HCT116 (cell line): ENCODE measurements around the gene SEC16B. TPM values are rescaled to one million over a fixed set of nuclear protein-coding genes. Genes with fewer than 3 reads are reported as not detected.

Experiments used
- ATAC-seq: fragments of 200-7000 bp; cut with Tn5 transposase; 2 replicates; pipeline ENCODE4 v1.9.1; 2020; ENCODE audit warnings: mild to moderate bottlenecking, moderate library complexity
- BruUV-seq: library from RNA; stranded (reverse); fragments of 400-500 nt; replicated peaks from 2 replicates; lab custom pipeline; 2021; lab: Mats Ljungman, UMichigan
- CTCF ChIA-PET: fragments of 300-600 bp; sonication (Branson Sonifier 250); formaldehyde crosslinking; loops from one replicate; lab custom pipeline; 2021; ENCODE audit warnings: antibody characterized with exemption; lab: Charles Lee
- POLR2A ChIA-PET: fragments of 300-600, 350-600 bp; sonication (Branson Sonifier 250); formaldehyde crosslinking; loops from one replicate; lab custom pipeline; 2021; ENCODE audit warnings: antibody characterized with exemption; lab: Charles Lee
- RAD21 ChIA-PET, 2 experiments: fragments of 300-600 bp; sonication (Branson Sonifier 250); formaldehyde crosslinking; loops; one replicate each; lab custom pipeline; 2023; ENCODE audit warnings: low total read pairs in 2 of 2; ENCODE audit not compliant: uncharacterized antibody in 2 of 2, unreplicated experiment in 2 of 2, low non-redundant PET in 1 of 2; lab: Charles Lee
- DNase-seq: peaks from one replicate; pipeline ENCODE4 v3.0.0-alpha.2; 2010; ENCODE audit warnings: low read depth, low spot score
- H2AFZ ChIP-seq: fragments of 200-600 bp; shearing (Covaris generic), sonication (generic); 2 replicates; pipeline ENCODE4 v1.6.1; 2017; ENCODE audit warnings: low read depth, mixed run types, mixed read lengths, antibody characterized with exemption, low read length; ENCODE audit not compliant: poor library complexity, severe bottlenecking
- H3K27ac ChIP-seq: 2 replicates; pipeline ENCODE4 v1.5.1; 2012; ENCODE audit warnings: low read depth, low read length
- H3K27me3 ChIP-seq: fragments of 200-600 bp; sonication (generic); 2 replicates; pipeline ENCODE4 v1.6.1; 2016; ENCODE audit warnings: mixed run types, low read length, mixed read lengths; ENCODE audit not compliant: insufficient read depth
- H3K36me3 ChIP-seq, 2 experiments: fragments of 200-500 bp in 1 of 2; fragments of 200-600 bp in 1 of 2; sonication (Bioruptor generic) in 1 of 2; sonication (generic) in 1 of 2; 2 replicates each; pipeline versions ENCODE4 v1.5.1 to v1.6.1; 2014 to 2016; ENCODE audit warnings: low read length in 2 of 2, inconsistent platforms in 1 of 2, mixed read lengths in 1 of 2, mixed run types in 1 of 2; ENCODE audit not compliant: insufficient read depth in 2 of 2, control insufficient read depth in 1 of 2
- H3K4me1 ChIP-seq, 2 experiments: fragments of 200-600 bp in 1 of 2; sonication (generic) in 1 of 2; 2 replicates each; pipeline versions ENCODE4 v1.5.1 to v1.6.1; 2012 to 2017; ENCODE audit warnings: low read length in 2 of 2, inconsistent platforms in 1 of 2, mild to moderate bottlenecking in 1 of 2, mixed read lengths in 1 of 2, mixed run types in 1 of 2, moderate library complexity in 1 of 2; ENCODE audit not compliant: insufficient read depth in 2 of 2, control insufficient read depth in 1 of 2
- H3K4me2 ChIP-seq: fragments of 200-600 bp; sonication (generic); 2 replicates; pipeline ENCODE4 v1.6.1; 2017; ENCODE audit warnings: mixed run types, low read length, mixed read lengths
- H3K4me3 ChIP-seq, 2 experiments: fragments of 200-600 bp in 1 of 2; sonication (generic) in 1 of 2; replicated peaks in 1 of 2; 2 replicates each; pipeline ENCODE4 v1.5.1; 2011 to 2016; ENCODE audit warnings: low read length in 2 of 2, control low read depth in 1 of 2, low read depth in 1 of 2, mild to moderate bottlenecking in 1 of 2, mixed read lengths in 1 of 2, mixed run types in 1 of 2
- H3K79me2 ChIP-seq: fragments of 200-600 bp; sonication (generic); 2 replicates; pipeline ENCODE4 v1.6.1; 2017; ENCODE audit warnings: mild to moderate bottlenecking, mixed run types, low read length, moderate library complexity, mixed read lengths; ENCODE audit not compliant: insufficient read depth
- H3K9ac ChIP-seq: fragments of 200-600 bp; sonication (generic); 2 replicates; pipeline ENCODE4 v1.6.1; 2016; ENCODE audit warnings: low read length, mixed read lengths
- H3K9me2 ChIP-seq: fragments of 200-600 bp; sonication (generic), shearing (Covaris generic); 2 replicates; pipeline ENCODE4 v1.6.1; 2017; ENCODE audit warnings: mixed run types, mild to moderate bottlenecking, moderate library complexity; ENCODE audit not compliant: insufficient read depth
- H3K9me3 ChIP-seq, 2 experiments: fragments of 200-500 bp in 1 of 2; fragments of 200-600 bp in 1 of 2; sonication (Bioruptor generic) in 1 of 2; sonication (generic) in 1 of 2; 2 replicates each; pipeline ENCODE4 v1.6.1; 2014 to 2017; ENCODE audit warnings: low read length in 2 of 2, mixed read lengths in 2 of 2, inconsistent platforms in 1 of 2, low read depth in 1 of 2, mild to moderate bottlenecking in 1 of 2, mixed run types in 1 of 2, moderate library complexity in 1 of 2; ENCODE audit not compliant: control insufficient read depth in 1 of 2, insufficient read depth in 1 of 2
- H4K20me1 ChIP-seq: fragments of 200-600 bp; sonication (generic), shearing (Covaris generic); 2 replicates; pipeline ENCODE4 v1.6.1; 2017; ENCODE audit warnings: mixed run types, mild to moderate bottlenecking, moderate library complexity; ENCODE audit not compliant: insufficient read depth
- EGR1 ChIP-seq: IDR thresholded peaks from 2 replicates; pipeline ENCODE4 v1.6.1; 2012; ENCODE audit warnings: low read depth
- POLR2AphosphoS5 ChIP-seq: IDR thresholded peaks from 2 replicates; pipeline ENCODE4 v1.6.1; 2011; ENCODE audit warnings: mild to moderate bottlenecking, low read depth, low read length, moderate library complexity
- RAD21 ChIP-seq: IDR thresholded peaks from 2 replicates; pipeline ENCODE4 v1.6.1; 2012; ENCODE audit warnings: low read depth, mild to moderate bottlenecking
- SIN3A ChIP-seq: IDR thresholded peaks from 2 replicates; pipeline ENCODE4 v1.6.1; 2012; ENCODE audit warnings: low read depth
- TCF7L2 ChIP-seq: IDR thresholded peaks from 2 replicates; pipeline ENCODE4 v1.7.0; 2011; ENCODE audit warnings: borderline replicate concordance, inconsistent platforms; ENCODE audit not compliant: insufficient read depth, insufficient read length; ENCODE audit errors: extremely low read depth
- YY1 ChIP-seq: IDR thresholded peaks from 2 replicates; pipeline ENCODE4 v1.6.1; 2011; ENCODE audit warnings: low read length, low read depth, moderate library complexity, mild to moderate bottlenecking; ENCODE audit not compliant: insufficient replicate concordance; ENCODE audit errors: extremely low read depth
- ZFX ChIP-seq: fragments of 450-650 bp; IDR thresholded peaks from 2 replicates; pipeline ENCODE4 v1.6.1; 2017
- ZNF274 ChIP-seq: fragments of 200-500 bp; sonication (Bioruptor generic); IDR thresholded peaks from 2 replicates; pipeline ENCODE4 v1.6.1; 2014; ENCODE audit warnings: mild to moderate bottlenecking, low read depth, low read length, inconsistent platforms
- intact Hi-C: fragments of 100-400 bp; cut with micrococcal nuclease; formaldehyde crosslinking; loops from 2 replicates; pipeline ENCODE4 v1.10.0; 2022
- total RNA-seq: library from RNA; stranded (reverse); gene quantifications from one replicate; pipeline ENCODE4 v1.2.1, GENCODE V29; 2021; ENCODE audit not compliant: unreplicated experiment
- TF ChIP-seq, protein P1 (sequence below): IDR thresholded peaks from 2 replicates; pipeline ENCODE4 v1.6.1; 2012
- TF ChIP-seq, protein P2 (sequence below): IDR thresholded peaks from 2 replicates; pipeline ENCODE4 v1.6.1; 2012
- TF ChIP-seq, protein P3 (sequence below), 3 experiments: fragments of 200-600 bp in 1 of 3; sonication (generic) in 1 of 3; IDR thresholded peaks in 2 of 3; conservative IDR thresholded peaks in 1 of 3; 2 replicates each; pipeline ENCODE4 v1.5.1; 2012 to 2017; ENCODE audit warnings: low read depth in 2 of 3, low read length in 2 of 3, antibody characterized with exemption in 1 of 3, borderline replicate concordance in 1 of 3, control low read depth in 1 of 3, mild to moderate bottlenecking in 1 of 3, mixed read lengths in 1 of 3, mixed run types in 1 of 3, moderate library complexity in 1 of 3; ENCODE audit not compliant: insufficient read depth in 1 of 3
- TF ChIP-seq, protein P4 (sequence below): IDR thresholded peaks from 2 replicates; pipeline ENCODE4 v1.6.1; 2012; ENCODE audit warnings: low read depth

SEC16B gene
- total RNA-seq, 1 experiment from 2014 or later: 1.2 TPM

DNA sequence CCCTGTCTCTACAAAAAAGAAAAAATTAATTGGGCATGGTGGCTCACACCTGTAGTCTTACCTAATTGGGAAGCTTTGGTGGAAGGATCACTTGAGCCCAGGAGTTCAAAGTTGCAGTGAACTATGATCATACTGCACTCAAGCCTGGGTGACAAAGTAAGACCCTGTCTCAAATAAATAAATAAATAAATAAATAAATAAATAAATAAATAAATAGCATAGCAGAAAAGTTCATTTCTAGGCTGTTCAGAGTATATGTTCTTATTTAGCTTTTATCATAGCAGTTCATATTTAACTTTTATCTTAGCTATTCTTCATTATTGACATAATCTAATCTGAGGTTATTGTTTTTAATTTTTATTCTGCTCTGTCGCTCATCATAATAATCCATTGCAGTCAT is 8.7 kb upstream of the SEC16B start (continued):
- TF ChIP-seq TCF7L2 (no peak), SIN3A (no peak), EGR1 (no peak), ZFX (no peak), RAD21 (no peak), ZNF274 (no peak)

DNA sequence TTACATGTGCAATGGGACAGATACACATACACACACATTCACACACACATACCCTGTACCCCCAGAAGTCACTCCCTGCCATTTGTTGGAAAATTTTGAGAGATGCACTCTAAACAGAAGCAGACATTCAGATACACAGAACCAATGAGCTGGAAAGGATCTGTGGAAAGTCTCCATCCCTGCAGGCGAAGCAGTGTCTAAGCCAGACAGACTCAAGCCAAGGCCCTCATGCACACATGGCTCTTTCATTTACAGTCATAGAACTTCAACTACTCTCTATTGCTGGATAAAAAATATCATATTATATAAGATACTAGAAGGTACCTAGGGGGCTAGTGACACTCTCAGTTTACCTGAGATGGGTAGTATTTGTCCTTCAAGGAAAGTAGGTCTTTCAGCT is 7.3 kb upstream of the SEC16B start:
- H3K9me3 ChIP-seq: no peaks in the 10 kb centered on the region
- TF ChIP-seq POLR2AphosphoS5: no peak
- TF ChIP-seq YY1: no peak
- TF ChIP-seq, protein P1, sequence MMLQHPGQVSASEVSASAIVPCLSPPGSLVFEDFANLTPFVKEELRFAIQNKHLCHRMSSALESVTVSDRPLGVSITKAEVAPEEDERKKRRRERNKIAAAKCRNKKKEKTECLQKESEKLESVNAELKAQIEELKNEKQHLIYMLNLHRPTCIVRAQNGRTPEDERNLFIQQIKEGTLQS: no peak
- no peak for TF ChIP-seq ZFX
- TF ChIP-seq, protein P2, sequence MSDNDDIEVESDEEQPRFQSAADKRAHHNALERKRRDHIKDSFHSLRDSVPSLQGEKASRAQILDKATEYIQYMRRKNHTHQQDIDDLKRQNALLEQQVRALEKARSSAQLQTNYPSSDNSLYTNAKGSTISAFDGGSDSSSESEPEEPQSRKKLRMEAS: no peak
- TF ChIP-seq, protein P3, sequence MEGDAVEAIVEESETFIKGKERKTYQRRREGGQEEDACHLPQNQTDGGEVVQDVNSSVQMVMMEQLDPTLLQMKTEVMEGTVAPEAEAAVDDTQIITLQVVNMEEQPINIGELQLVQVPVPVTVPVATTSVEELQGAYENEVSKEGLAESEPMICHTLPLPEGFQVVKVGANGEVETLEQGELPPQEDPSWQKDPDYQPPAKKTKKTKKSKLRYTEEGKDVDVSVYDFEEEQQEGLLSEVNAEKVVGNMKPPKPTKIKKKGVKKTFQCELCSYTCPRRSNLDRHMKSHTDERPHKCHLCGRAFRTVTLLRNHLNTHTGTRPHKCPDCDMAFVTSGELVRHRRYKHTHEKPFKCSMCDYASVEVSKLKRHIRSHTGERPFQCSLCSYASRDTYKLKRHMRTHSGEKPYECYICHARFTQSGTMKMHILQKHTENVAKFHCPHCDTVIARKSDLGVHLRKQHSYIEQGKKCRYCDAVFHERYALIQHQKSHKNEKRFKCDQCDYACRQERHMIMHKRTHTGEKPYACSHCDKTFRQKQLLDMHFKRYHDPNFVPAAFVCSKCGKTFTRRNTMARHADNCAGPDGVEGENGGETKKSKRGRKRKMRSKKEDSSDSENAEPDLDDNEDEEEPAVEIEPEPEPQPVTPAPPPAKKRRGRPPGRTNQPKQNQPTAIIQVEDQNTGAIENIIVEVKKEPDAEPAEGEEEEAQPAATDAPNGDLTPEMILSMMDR (IDR thresholded peaks at IDR 0.05 in 2 of 3, conservative IDR thresholded peaks at IDR 0.05 in 1 of 3; ENCODE audit: borderline replicate concordance in 1 of 3, insufficient read depth in 1 of 3, low read depth in 2 of 3, low read length in 2 of 3): no peak
- TF ChIP-seq, protein P4, sequence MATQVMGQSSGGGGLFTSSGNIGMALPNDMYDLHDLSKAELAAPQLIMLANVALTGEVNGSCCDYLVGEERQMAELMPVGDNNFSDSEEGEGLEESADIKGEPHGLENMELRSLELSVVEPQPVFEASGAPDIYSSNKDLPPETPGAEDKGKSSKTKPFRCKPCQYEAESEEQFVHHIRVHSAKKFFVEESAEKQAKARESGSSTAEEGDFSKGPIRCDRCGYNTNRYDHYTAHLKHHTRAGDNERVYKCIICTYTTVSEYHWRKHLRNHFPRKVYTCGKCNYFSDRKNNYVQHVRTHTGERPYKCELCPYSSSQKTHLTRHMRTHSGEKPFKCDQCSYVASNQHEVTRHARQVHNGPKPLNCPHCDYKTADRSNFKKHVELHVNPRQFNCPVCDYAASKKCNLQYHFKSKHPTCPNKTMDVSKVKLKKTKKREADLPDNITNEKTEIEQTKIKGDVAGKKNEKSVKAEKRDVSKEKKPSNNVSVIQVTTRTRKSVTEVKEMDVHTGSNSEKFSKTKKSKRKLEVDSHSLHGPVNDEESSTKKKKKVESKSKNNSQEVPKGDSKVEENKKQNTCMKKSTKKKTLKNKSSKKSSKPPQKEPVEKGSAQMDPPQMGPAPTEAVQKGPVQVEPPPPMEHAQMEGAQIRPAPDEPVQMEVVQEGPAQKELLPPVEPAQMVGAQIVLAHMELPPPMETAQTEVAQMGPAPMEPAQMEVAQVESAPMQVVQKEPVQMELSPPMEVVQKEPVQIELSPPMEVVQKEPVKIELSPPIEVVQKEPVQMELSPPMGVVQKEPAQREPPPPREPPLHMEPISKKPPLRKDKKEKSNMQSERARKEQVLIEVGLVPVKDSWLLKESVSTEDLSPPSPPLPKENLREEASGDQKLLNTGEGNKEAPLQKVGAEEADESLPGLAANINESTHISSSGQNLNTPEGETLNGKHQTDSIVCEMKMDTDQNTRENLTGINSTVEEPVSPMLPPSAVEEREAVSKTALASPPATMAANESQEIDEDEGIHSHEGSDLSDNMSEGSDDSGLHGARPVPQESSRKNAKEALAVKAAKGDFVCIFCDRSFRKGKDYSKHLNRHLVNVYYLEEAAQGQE: no peak
- H3K4me2 ChIP-seq: no peak overlapping the region
- ChIA-PET RAD21 (no interaction called here), CTCF (no interaction called here), POLR2A (no interaction called here)
- H3K9ac ChIP-seq: no peak overlapping the region
- peaks cover 0 to 10% of the 10 kb centered on the region in 2 experiments; a peak in 2 of 4 replicates for H3K4me1 ChIP-seq
- ATAC-seq: no peak
- DNase-seq: no peak
- BruUV-seq: no TSS peak
- no peaks in the 10 kb centered on the region for H3K27me3 ChIP-seq
- no peaks in the 10 kb centered on the region for H3K79me2 ChIP-seq
- H3K9me2 ChIP-seq: no peaks in the 10 kb centered on the region
- no peaks in the 10 kb centered on the region for H3K36me3 ChIP-seq
- H3K27ac ChIP-seq: no peak overlapping the region
- H3K4me3 ChIP-seq: no peak overlapping the region
- no peaks in the 10 kb centered on the region for H4K20me1 ChIP-seq
- no peak overlapping the region for H2AFZ ChIP-seq
- intact Hi-C loops: no loop called here
